HCT116 (cell line): ENCODE data around the gene C10orf90. TPM values are rescaled to one million over a fixed set of nuclear protein-coding genes. Genes with fewer than 3 reads are reported as not detected.

Experiments
- ATAC-seq: fragments of 200-7000 bp; cut with Tn5 transposase; 2 replicates; pipeline ENCODE4 v1.9.1; 2020; ENCODE audit warnings: mild to moderate bottlenecking, moderate library complexity
- BruUV-seq: library from RNA; stranded (reverse); fragments of 400-500 nt; replicated peaks from 2 replicates; lab custom pipeline; 2021; lab: Mats Ljungman, UMichigan
- CTCF ChIA-PET: fragments of 300-600 bp; sonication (Branson Sonifier 250); formaldehyde crosslinking; loops from one replicate; lab custom pipeline; 2021; ENCODE audit warnings: antibody characterized with exemption; lab: Charles Lee
- POLR2A ChIA-PET: fragments of 300-600, 350-600 bp; sonication (Branson Sonifier 250); formaldehyde crosslinking; loops from one replicate; lab custom pipeline; 2021; ENCODE audit warnings: antibody characterized with exemption; lab: Charles Lee
- RAD21 ChIA-PET, 2 experiments: fragments of 300-600 bp; sonication (Branson Sonifier 250); formaldehyde crosslinking; loops; one replicate each; lab custom pipeline; 2023; ENCODE audit warnings: low total read pairs in 2 of 2; ENCODE audit not compliant: uncharacterized antibody in 2 of 2, unreplicated experiment in 2 of 2, low non-redundant PET in 1 of 2; lab: Charles Lee
- DNase-seq: peaks from one replicate; pipeline ENCODE4 v3.0.0-alpha.2; 2010; ENCODE audit warnings: low read depth, low spot score
- H2AFZ ChIP-seq: fragments of 200-600 bp; shearing (Covaris generic), sonication (generic); 2 replicates; pipeline ENCODE4 v1.6.1; 2017; ENCODE audit warnings: low read depth, mixed run types, mixed read lengths, antibody characterized with exemption, low read length; ENCODE audit not compliant: poor library complexity, severe bottlenecking
- H3K27ac ChIP-seq: 2 replicates; pipeline ENCODE4 v1.5.1; 2012; ENCODE audit warnings: low read depth, low read length
- H3K27me3 ChIP-seq: fragments of 200-600 bp; sonication (generic); 2 replicates; pipeline ENCODE4 v1.6.1; 2016; ENCODE audit warnings: mixed run types, low read length, mixed read lengths; ENCODE audit not compliant: insufficient read depth
- H3K36me3 ChIP-seq, 2 experiments: fragments of 200-500 bp in 1 of 2; fragments of 200-600 bp in 1 of 2; sonication (Bioruptor generic) in 1 of 2; sonication (generic) in 1 of 2; 2 replicates each; pipeline versions ENCODE4 v1.5.1 to v1.6.1; 2014 to 2016; ENCODE audit warnings: low read length in 2 of 2, inconsistent platforms in 1 of 2, mixed read lengths in 1 of 2, mixed run types in 1 of 2; ENCODE audit not compliant: insufficient read depth in 2 of 2, control insufficient read depth in 1 of 2
- H3K4me1 ChIP-seq, 2 experiments: fragments of 200-600 bp in 1 of 2; sonication (generic) in 1 of 2; 2 replicates each; pipeline versions ENCODE4 v1.5.1 to v1.6.1; 2012 to 2017; ENCODE audit warnings: low read length in 2 of 2, inconsistent platforms in 1 of 2, mild to moderate bottlenecking in 1 of 2, mixed read lengths in 1 of 2, mixed run types in 1 of 2, moderate library complexity in 1 of 2; ENCODE audit not compliant: insufficient read depth in 2 of 2, control insufficient read depth in 1 of 2
- H3K4me2 ChIP-seq: fragments of 200-600 bp; sonication (generic); 2 replicates; pipeline ENCODE4 v1.6.1; 2017; ENCODE audit warnings: mixed run types, low read length, mixed read lengths
- H3K4me3 ChIP-seq, 2 experiments: fragments of 200-600 bp in 1 of 2; sonication (generic) in 1 of 2; replicated peaks in 1 of 2; 2 replicates each; pipeline ENCODE4 v1.5.1; 2011 to 2016; ENCODE audit warnings: low read length in 2 of 2, control low read depth in 1 of 2, low read depth in 1 of 2, mild to moderate bottlenecking in 1 of 2, mixed read lengths in 1 of 2, mixed run types in 1 of 2
- H3K79me2 ChIP-seq: fragments of 200-600 bp; sonication (generic); 2 replicates; pipeline ENCODE4 v1.6.1; 2017; ENCODE audit warnings: mild to moderate bottlenecking, mixed run types, low read length, moderate library complexity, mixed read lengths; ENCODE audit not compliant: insufficient read depth
- H3K9ac ChIP-seq: fragments of 200-600 bp; sonication (generic); 2 replicates; pipeline ENCODE4 v1.6.1; 2016; ENCODE audit warnings: low read length, mixed read lengths
- H3K9me2 ChIP-seq: fragments of 200-600 bp; sonication (generic), shearing (Covaris generic); 2 replicates; pipeline ENCODE4 v1.6.1; 2017; ENCODE audit warnings: mixed run types, mild to moderate bottlenecking, moderate library complexity; ENCODE audit not compliant: insufficient read depth
- H3K9me3 ChIP-seq, 2 experiments: fragments of 200-500 bp in 1 of 2; fragments of 200-600 bp in 1 of 2; sonication (Bioruptor generic) in 1 of 2; sonication (generic) in 1 of 2; 2 replicates each; pipeline ENCODE4 v1.6.1; 2014 to 2017; ENCODE audit warnings: low read length in 2 of 2, mixed read lengths in 2 of 2, inconsistent platforms in 1 of 2, low read depth in 1 of 2, mild to moderate bottlenecking in 1 of 2, mixed run types in 1 of 2, moderate library complexity in 1 of 2; ENCODE audit not compliant: control insufficient read depth in 1 of 2, insufficient read depth in 1 of 2
- H4K20me1 ChIP-seq: fragments of 200-600 bp; sonication (generic), shearing (Covaris generic); 2 replicates; pipeline ENCODE4 v1.6.1; 2017; ENCODE audit warnings: mixed run types, mild to moderate bottlenecking, moderate library complexity; ENCODE audit not compliant: insufficient read depth
- CBX3 ChIP-seq: IDR thresholded peaks from 2 replicates; pipeline ENCODE4 v1.6.1; 2012; ENCODE audit warnings: low read depth
- EGR1 ChIP-seq: IDR thresholded peaks from 2 replicates; pipeline ENCODE4 v1.6.1; 2012; ENCODE audit warnings: low read depth
- ELF1 ChIP-seq: IDR thresholded peaks from 2 replicates; pipeline ENCODE4 v1.6.1; 2012; ENCODE audit warnings: low read depth, borderline replicate concordance
- FOSL1 ChIP-seq: IDR thresholded peaks from 2 replicates; pipeline ENCODE4 v1.6.1; 2012; ENCODE audit warnings: low read depth
- JUND ChIP-seq: IDR thresholded peaks from 2 replicates; pipeline ENCODE4 v1.6.1; 2012
- POLR2AphosphoS5 ChIP-seq: IDR thresholded peaks from 2 replicates; pipeline ENCODE4 v1.6.1; 2011; ENCODE audit warnings: mild to moderate bottlenecking, low read depth, low read length, moderate library complexity
- REST ChIP-seq: IDR thresholded peaks from 2 replicates; pipeline ENCODE4 v1.6.1; 2012; ENCODE audit warnings: low read depth
- SIN3A ChIP-seq: IDR thresholded peaks from 2 replicates; pipeline ENCODE4 v1.6.1; 2012; ENCODE audit warnings: low read depth
- SP1 ChIP-seq: IDR thresholded peaks from 2 replicates; pipeline ENCODE4 v1.6.1; 2012; ENCODE audit warnings: low read depth
- TCF7L2 ChIP-seq: IDR thresholded peaks from 2 replicates; pipeline ENCODE4 v1.7.0; 2011; ENCODE audit warnings: borderline replicate concordance, inconsistent platforms; ENCODE audit not compliant: insufficient read depth, insufficient read length; ENCODE audit errors: extremely low read depth
- intact Hi-C: fragments of 100-400 bp; cut with micrococcal nuclease; formaldehyde crosslinking; loops from 2 replicates; pipeline ENCODE4 v1.10.0; 2022
- total RNA-seq: library from RNA; stranded (reverse); gene quantifications from one replicate; pipeline ENCODE4 v1.2.1, GENCODE V29; 2021; ENCODE audit not compliant: unreplicated experiment
- TF ChIP-seq, protein P1 (sequence below): IDR thresholded peaks from 2 replicates; pipeline ENCODE4 v1.6.1; 2012
- TF ChIP-seq, protein P2 (sequence below): IDR thresholded peaks from 2 replicates; pipeline ENCODE4 v1.6.1; 2011; ENCODE audit warnings: mild to moderate bottlenecking, low read length, moderate library complexity; ENCODE audit not compliant: insufficient replicate concordance; ENCODE audit errors: extremely low read depth

C10orf90 gene
- total RNA-seq, 1 experiment from 2014 or later, result not detected

GRCh38 chr10:126429275-126429674, 241.2 kb downstream of the C10orf90 start:
- H3K9ac ChIP-seq, result no peak overlapping the region
- no peaks in the 10 kb centered on the region for H3K36me3 ChIP-seq
- no peaks in the 10 kb centered on the region for H4K20me1 ChIP-seq
- peaks cover 12% of the 10 kb centered on the region; the same call in 1 of the 2 replicates for H3K27me3 ChIP-seq
- no peaks in the 10 kb centered on the region for H3K79me2 ChIP-seq
- no peak overlapping the region for H2AFZ ChIP-seq
- no peaks in the 10 kb centered on the region for H3K9me2 ChIP-seq
- no peak overlapping the region for H3K4me3 ChIP-seq
- ChIA-PET CTCF (no interaction called here), POLR2A (no interaction called here), RAD21 (no interaction called here)
- no peaks in the 10 kb centered on the region for H3K9me3 ChIP-seq
- H3K27ac ChIP-seq, result no peak overlapping the region
- H3K4me2 ChIP-seq, result no peak overlapping the region
- BruUV-seq, result no TSS peak
- DNase-seq, result no peak
- ATAC-seq, result no peak
- TF ChIP-seq POLR2AphosphoS5, result no peak
- TF ChIP-seq CBX3, result no peak
- TF ChIP-seq ELF1, result no peak
- TF ChIP-seq JUND, result no peak
- no peak for TF ChIP-seq SP1
- TF ChIP-seq EGR1, result no peak
- peaks cover 0 to 4% of the 10 kb centered on the region in 2 experiments; a peak in 1 of 4 replicates for H3K4me1 ChIP-seq
- intact Hi-C loops, result no loop called here

- H3K36me3 ChIP-seq, result no peaks in the 10 kb centered on the region
- H3K79me2 ChIP-seq, result no peaks in the 10 kb centered on the region
- DNase-seq, result no peak
- no peaks in the 10 kb centered on the region for H4K20me1 ChIP-seq
- H2AFZ ChIP-seq, result no peak overlapping the region
- TF ChIP-seq TCF7L2, result no peak
- TF ChIP-seq CBX3, result no peak
- no peak for TF ChIP-seq SIN3A
- no peak for TF ChIP-seq REST
- TF ChIP-seq, protein P1, sequence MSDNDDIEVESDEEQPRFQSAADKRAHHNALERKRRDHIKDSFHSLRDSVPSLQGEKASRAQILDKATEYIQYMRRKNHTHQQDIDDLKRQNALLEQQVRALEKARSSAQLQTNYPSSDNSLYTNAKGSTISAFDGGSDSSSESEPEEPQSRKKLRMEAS, result no peak
- no peak for TF ChIP-seq FOSL1
- TF ChIP-seq, protein P2, sequence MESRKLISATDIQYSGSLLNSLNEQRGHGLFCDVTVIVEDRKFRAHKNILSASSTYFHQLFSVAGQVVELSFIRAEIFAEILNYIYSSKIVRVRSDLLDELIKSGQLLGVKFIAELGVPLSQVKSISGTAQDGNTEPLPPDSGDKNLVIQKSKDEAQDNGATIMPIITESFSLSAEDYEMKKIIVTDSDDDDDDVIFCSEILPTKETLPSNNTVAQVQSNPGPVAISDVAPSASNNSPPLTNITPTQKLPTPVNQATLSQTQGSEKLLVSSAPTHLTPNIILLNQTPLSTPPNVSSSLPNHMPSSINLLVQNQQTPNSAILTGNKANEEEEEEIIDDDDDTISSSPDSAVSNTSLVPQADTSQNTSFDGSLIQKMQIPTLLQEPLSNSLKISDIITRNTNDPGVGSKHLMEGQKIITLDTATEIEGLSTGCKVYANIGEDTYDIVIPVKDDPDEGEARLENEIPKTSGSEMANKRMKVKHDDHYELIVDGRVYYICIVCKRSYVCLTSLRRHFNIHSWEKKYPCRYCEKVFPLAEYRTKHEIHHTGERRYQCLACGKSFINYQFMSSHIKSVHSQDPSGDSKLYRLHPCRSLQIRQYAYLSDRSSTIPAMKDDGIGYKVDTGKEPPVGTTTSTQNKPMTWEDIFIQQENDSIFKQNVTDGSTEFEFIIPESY, result no peak
- no peak for ATAC-seq
- peaks cover 0 to 5% of the 10 kb centered on the region in 2 experiments; a peak in 2 of 4 replicates for H3K9me3 ChIP-seq
- intact Hi-C loops, result no loop called here
- ChIA-PET CTCF (no interaction called here), POLR2A (no interaction called here), RAD21 (no interaction called here)
- no peak overlapping the region for H3K4me3 ChIP-seq
- no peak overlapping the region for H3K4me2 ChIP-seq
- H3K27me3 ChIP-seq, result peaks cover 20% of the 10 kb centered on the region; the same call in 1 of the 2 replicates
- H3K9me2 ChIP-seq, result no peaks in the 10 kb centered on the region
- no peak overlapping the region for H3K9ac ChIP-seq
- no peak overlapping the region for H3K27ac ChIP-seq
- no peaks in the 10 kb centered on the region for H3K4me1 ChIP-seq
- no TSS peak for BruUV-seq
These were observed 244.9 kb downstream of the C10orf90 start for GRCh38 chr10:126425489-126426065.
